ENCODE data around the gene CRB3. TPM values are rescaled to one million over a fixed set of nuclear protein-coding genes. Genes with fewer than 3 reads are reported as not detected.

CRB3 gene
- not detected in 2 replicates for total RNA-seq

GRCh38 chr19:6464070-6464873, at the start of gene CRB3:
TSS of gene CRB3 (plus strand) at chr19:6464271. CDS start at chr19:6464702, 431 bp downstream.

GRCh38 chr19:6424195-6424938, 39.7 kb upstream of the CRB3 start, which contains the start of gene KHSRP:
TSS of gene KHSRP (minus strand) at chr19:6424811. CDS start at chr19:6424701, 110 bp downstream.

GRCh38 chr19:6433663-6434062, 30.4 kb upstream of the CRB3 start, which contains the start of gene SLC25A41:
TSS of gene SLC25A41 (minus strand) at chr19:6433763. CDS start at chr19:6433693, 70 bp downstream.

GRCh38 chr19:6459262-6460098, 4.6 kb upstream of the CRB3 start, which contains the start of gene SLC25A23:
TSS of gene SLC25A23 (minus strand) at chr19:6459792. CDS start at chr19:6459628, 164 bp downstream.

GRCh38 chr19:6481541-6482342, 17.7 kb downstream of the CRB3 start, which contains the start of gene DENND1C:
TSS of gene DENND1C (minus strand) at chr19:6481787. CDS start at chr19:6481695, 92 bp downstream.

GRCh38 chr19:6501740-6502648, 37.9 kb downstream of the CRB3 start, which contains the start of gene TUBB4A:
TSS of gene TUBB4A (minus strand) at chr19:6502309. CDS start at chr19:6502212, 97 bp downstream.

Other genes with a start within 250 kb of the CRB3 start
- 5.5 and 5.8 TPM in 2 replicates for gene MLLT1, start 184.3 kb upstream of the CRB3 start, total RNA-seq
- not detected in 2 replicates for gene ACER1, start 130.7 kb upstream of the CRB3 start, total RNA-seq
- gene CLPP, start 102.7 kb upstream of the CRB3 start, total RNA-seq: 29.0 and 43.2 TPM in 2 replicates
- 27.1 and 53.9 TPM in 2 replicates for gene ALKBH7, start 91.5 kb upstream of the CRB3 start, total RNA-seq
- 0.86 and 1.2 TPM in 2 replicates for gene PSPN, start 88.3 kb upstream of the CRB3 start, total RNA-seq
- 40.5 and 54.6 TPM in 2 replicates for gene GTF2F1, start 71.1 kb upstream of the CRB3 start, total RNA-seq
- 72.6 and 93.3 TPM in 2 replicates for gene KHSRP, start 39.5 kb upstream of the CRB3 start, total RNA-seq
- gene SLC25A41, start 30.5 kb upstream of the CRB3 start, total RNA-seq: not detected in 2 replicates
- 12.0 and 14.0 TPM in 2 replicates for gene SLC25A23, start 4.5 kb upstream of the CRB3 start, total RNA-seq
- not detected in 2 replicates for gene DENND1C, start 17.5 kb downstream of the CRB3 start, total RNA-seq
- gene TUBB4A, start 38.0 kb downstream of the CRB3 start, total RNA-seq: not detected in 2 replicates
- gene TNFSF9, start 66.8 kb downstream of the CRB3 start, total RNA-seq: 0.17 and 0.76 TPM in 2 replicates
- gene CD70, start 126.9 kb downstream of the CRB3 start, total RNA-seq: not detected in 2 replicates
- not detected in 2 replicates for gene TNFSF14, start 205.9 kb downstream of the CRB3 start, total RNA-seq